DMS114 treated with DMSO at 0.1 percent for 48 hours (cell line): Measurements from ENCODE around the gene SLC4A7.
"Not testable (repeated sequence)": the region's sequence is repeated elsewhere in the genome, so short reads cannot be mapped to it uniquely, and the experiment has no call there.

Source experiments
- DNase-seq: peaks from one replicate; lab custom pipeline; 2025; ENCODE audit not compliant: unreplicated experiment; lab: John Stamatoyannopoulos, UW

Gene SLC4A7

GRCh38 chr3:27438352-27438751 is 45.8 kb downstream of the SLC4A7 start:
- DNase-seq = not testable (repeated sequence)

GRCh38 chr3:27431116-27431515 is 53.1 kb downstream of the SLC4A7 start:
- no peak for DNase-seq

- no peak for DNase-seq
Measured at GRCh38 chr3:27429909-27430308, 54.3 kb downstream of the SLC4A7 start.

- DNase-seq = no peak
Measured at GRCh38 chr3:27428446-27428845, 55.7 kb downstream of the SLC4A7 start.

- DNase-seq = no peak
Measured at GRCh38 chr3:27426926-27427325, 57.3 kb downstream of the SLC4A7 start.

GRCh38 chr3:27425896-27426565 is 58.2 kb downstream of the SLC4A7 start:
- no peak for DNase-seq

GRCh38 chr3:27424812-27425521 is 59.2 kb downstream of the SLC4A7 start:
- DNase-seq = not testable (repeated sequence)

GRCh38 chr3:27423463-27423862 is 60.7 kb downstream of the SLC4A7 start:
- DNase-seq = no peak

- DNase-seq = no peak
Measured at GRCh38 chr3:27422617-27423016, 61.6 kb downstream of the SLC4A7 start.

- DNase-seq = no peak
Measured at GRCh38 chr3:27415202-27415601, 69.0 kb downstream of the SLC4A7 start.

- no peak for DNase-seq
Measured at GRCh38 chr3:27392950-27393679, 91.1 kb downstream of the SLC4A7 start.

- not testable (repeated sequence) for DNase-seq
Measured at GRCh38 chr3:27392414-27392813, 91.8 kb downstream of the SLC4A7 start.

GRCh38 chr3:27391796-27392195 is 92.4 kb downstream of the SLC4A7 start:
- no peak for DNase-seq

- no peak for DNase-seq
Measured at GRCh38 chr3:27387625-27388024, 96.6 kb downstream of the SLC4A7 start.

GRCh38 chr3:27385504-27385903 is 98.7 kb downstream of the SLC4A7 start:
- DNase-seq = no peak

GRCh38 chr3:27384191-27384590 is 100.0 kb downstream of the SLC4A7 start:
- no peak for DNase-seq

GRCh38 chr3:27380433-27381357 is 103.5 kb downstream of the SLC4A7 start:
- no peak for DNase-seq

- no peak for DNase-seq
Measured at GRCh38 chr3:27378331-27378730, 105.9 kb downstream of the SLC4A7 start.

GRCh38 chr3:27376109-27376772 is 107.9 kb downstream of the SLC4A7 start:
- no peak for DNase-seq

- DNase-seq = peak; percentile 91
Measured at GRCh38 chr3:27368831-27369607, 115.2 kb downstream of the SLC4A7 start, which contains the start of gene NEK10. TSS of gene NEK10 (minus strand) at chr3:27369383. CDS start at chr3:27352882, 16,501 bp downstream.
